Body of pancreas (tissue), 4 donors: ENCODE data around the gene TEKT3. TPM values are rescaled to one million over a fixed set of nuclear protein-coding genes. Genes with fewer than 3 reads are reported as not detected.

Experiments
- ATAC-seq: fragments of 150-250 bp; one replicate; pipeline ENCODE4 v1.9.1; 2016
- DNase-seq, 4 donors: peaks; one replicate each; pipeline ENCODE4 v3.0.0-alpha.2; 2019
- H3K27ac ChIP-seq, 4 donors: fragments of 200-600 bp; sonication (generic); 1 replicate in 3 of 4; 2 replicates in 1 of 4; pipeline versions ENCODE4 v1.5.1 to v1.6.1; 2016 to 2019; ENCODE audit warnings: mild to moderate bottlenecking in 1 of 4, mixed read lengths in 1 of 4, moderate library complexity in 1 of 4
- H3K27me3 ChIP-seq, 2 donors: fragments of 200-600 bp; sonication (generic); one replicate each; pipeline ENCODE4 v1.6.0; 2016; ENCODE audit warnings: mild to moderate bottlenecking in 1 of 2
- H3K36me3 ChIP-seq, 2 donors: fragments of 200-600 bp; sonication (generic); replicated peaks in 1 of 2; 2 replicates each; pipeline ENCODE4 v1.5.1; 2016; ENCODE audit warnings: low read depth in 2 of 2; ENCODE audit not compliant: insufficient read depth in 1 of 2
- H3K4me1 ChIP-seq: fragments of 200-600 bp; sonication (generic); one replicate; pipeline ENCODE4 v1.6.0; 2016
- H3K4me3 ChIP-seq, 2 donors: fragments of 200-600 bp; sonication (generic); 1 replicate in 1 of 2; 2 replicates in 1 of 2; pipeline ENCODE4 v1.5.1; 2016 to 2019
- H3K9me3 ChIP-seq, 3 donors: fragments of 200-600 bp; sonication (generic); 1 replicate in 2 of 3; 2 replicates in 1 of 3; pipeline ENCODE4 v1.5.1; 2016
- POLR2A ChIP-seq, 3 donors: fragments of 450-650 bp; IDR thresholded peaks; one replicate each; pipeline ENCODE4 v1.6.1; 2016; ENCODE audit warnings: antibody characterized with exemption in 3 of 3, mild to moderate bottlenecking in 2 of 3
- WGBS, 2 donors: methylation state at CpG; one replicate each; pipeline ENCODE4 v1.1.5; 2017; 5-methylcytosine and 5-hydroxymethylcytosine counted together
- intact Hi-C: fragments of 100-400 bp; cut with DNase I; formaldehyde crosslinking; loops from one replicate; pipeline ENCODE4 v1.15.1; 2023
- total RNA-seq, 2 donors: library from RNA; depleted of rRNA; stranded (reverse); fragments of >200 nt; gene quantifications; one replicate each; pipeline ENCODE4 v1.1.0, GENCODE V29; 2016
- TF ChIP-seq, protein P1 (sequence below), 7 experiments: fragments of 450-650 bp in 4 of 7; fragments of 200-600 bp in 3 of 7; sonication (generic) in 3 of 7; IDR thresholded peaks; one replicate each; pipeline ENCODE4 v1.5.1; 2016 to 2019; ENCODE audit warnings: antibody characterized with exemption in 7 of 7

Gene TEKT3
- total RNA-seq, 2 donors from 2014 or later, result not detected

DNA sequence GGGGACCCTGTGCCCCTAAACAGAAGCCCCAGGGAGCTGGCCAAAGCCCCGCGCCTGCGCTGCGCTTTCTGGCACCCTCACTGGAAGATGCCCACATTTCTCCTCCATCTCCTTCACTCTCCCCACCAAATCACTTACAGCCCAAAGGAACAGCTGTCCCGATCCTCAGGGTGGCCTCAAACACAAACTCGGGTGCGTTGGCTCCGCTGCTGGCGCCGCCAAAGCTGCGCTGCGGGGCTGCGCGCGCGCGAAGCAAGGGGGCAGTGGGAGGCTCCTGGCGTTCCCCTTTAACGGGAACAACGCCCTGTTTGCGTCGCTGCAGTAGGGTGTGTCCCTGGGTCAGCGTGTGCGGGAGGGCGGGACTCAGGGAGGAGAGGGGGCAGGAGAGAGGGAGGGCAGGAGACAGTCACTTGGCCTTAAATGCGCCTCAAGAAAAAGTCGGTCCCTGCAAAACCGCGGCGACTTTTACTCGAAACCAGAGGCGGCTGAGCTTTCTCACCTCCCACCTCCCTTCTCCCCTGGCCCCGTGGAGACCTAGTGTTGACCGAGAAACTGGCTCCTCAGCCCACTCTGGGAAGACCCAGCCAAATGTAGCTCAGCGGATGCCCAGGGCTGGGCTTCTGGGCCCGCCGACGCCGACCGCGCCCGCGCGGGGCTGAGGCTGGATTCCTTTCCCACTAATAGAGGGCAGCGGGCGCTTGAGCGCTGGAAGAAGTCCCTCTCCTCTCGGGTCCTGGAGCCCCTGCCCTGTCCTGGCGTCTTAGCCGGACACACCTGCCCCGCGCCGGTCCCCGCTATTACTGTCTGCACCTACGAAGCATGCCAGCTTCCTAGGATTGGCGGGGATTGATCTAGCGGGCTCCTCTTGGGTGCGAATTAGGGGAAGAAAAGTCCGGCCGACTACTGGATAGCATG is 78.8 kb downstream of the TEKT3 start:
- intact Hi-C loops, result no loop called here
- H3K4me1 ChIP-seq, result peaks cover 56% of the 10 kb centered on the region
- H3K27me3 ChIP-seq, result peaks cover 0 to 12% of the 10 kb centered on the region in 2 donors
- H3K27ac ChIP-seq, result peak overlapping the region; percentile 34 to 81 (median 65)
- no peaks in the 10 kb centered on the region for H3K36me3 ChIP-seq
- no peak overlapping the region for H3K4me3 ChIP-seq
- TF ChIP-seq POLR2A (IDR thresholded peaks at IDR 0.05), result peak in 2 of 3 donors; percentile 29 to 47
- TF ChIP-seq, protein P1, sequence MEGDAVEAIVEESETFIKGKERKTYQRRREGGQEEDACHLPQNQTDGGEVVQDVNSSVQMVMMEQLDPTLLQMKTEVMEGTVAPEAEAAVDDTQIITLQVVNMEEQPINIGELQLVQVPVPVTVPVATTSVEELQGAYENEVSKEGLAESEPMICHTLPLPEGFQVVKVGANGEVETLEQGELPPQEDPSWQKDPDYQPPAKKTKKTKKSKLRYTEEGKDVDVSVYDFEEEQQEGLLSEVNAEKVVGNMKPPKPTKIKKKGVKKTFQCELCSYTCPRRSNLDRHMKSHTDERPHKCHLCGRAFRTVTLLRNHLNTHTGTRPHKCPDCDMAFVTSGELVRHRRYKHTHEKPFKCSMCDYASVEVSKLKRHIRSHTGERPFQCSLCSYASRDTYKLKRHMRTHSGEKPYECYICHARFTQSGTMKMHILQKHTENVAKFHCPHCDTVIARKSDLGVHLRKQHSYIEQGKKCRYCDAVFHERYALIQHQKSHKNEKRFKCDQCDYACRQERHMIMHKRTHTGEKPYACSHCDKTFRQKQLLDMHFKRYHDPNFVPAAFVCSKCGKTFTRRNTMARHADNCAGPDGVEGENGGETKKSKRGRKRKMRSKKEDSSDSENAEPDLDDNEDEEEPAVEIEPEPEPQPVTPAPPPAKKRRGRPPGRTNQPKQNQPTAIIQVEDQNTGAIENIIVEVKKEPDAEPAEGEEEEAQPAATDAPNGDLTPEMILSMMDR (IDR thresholded peaks at IDR 0.05), result no peak
- H3K9me3 ChIP-seq, result no peaks in the 10 kb centered on the region
- DNase-seq (peak; percentile 51 to 78 (median 64)), ATAC-seq (peak; percentile 51)
- WGBS, 2 donors, result 2 to 3% methylated on average over 28 to 60 of the region's 60 CpGs

DNA sequence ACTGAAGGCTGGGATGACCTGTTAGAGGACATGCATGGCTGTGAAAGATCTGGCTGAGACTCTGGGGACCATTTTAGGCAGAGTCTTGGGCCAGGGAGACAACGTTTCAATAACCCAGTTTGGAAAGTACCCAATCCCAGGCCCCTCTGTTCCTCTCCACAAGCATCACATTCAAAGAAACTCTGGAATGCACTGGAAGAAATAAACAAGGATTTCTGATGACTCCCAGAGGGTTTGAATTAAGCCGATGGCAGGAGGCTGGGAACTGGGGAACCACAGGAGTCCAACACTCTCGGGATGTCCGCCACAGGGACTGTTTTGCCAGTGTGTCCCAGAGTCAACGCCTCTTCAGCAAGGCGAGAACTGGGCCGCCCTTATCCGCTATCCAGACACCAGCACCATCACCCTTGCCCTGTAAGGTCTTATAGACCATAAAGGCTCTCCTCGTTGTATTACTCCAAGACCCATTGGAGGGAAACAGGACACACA is 79.6 kb downstream of the TEKT3 start:
- Histone ChIP-seq H3K36me3 (no peaks in the 10 kb centered on the region), H3K4me1 (peaks cover 63% of the 10 kb centered on the region), H3K27ac (peak overlapping the region; percentile 24 to 81 (median 65)), H3K9me3 (no peaks in the 10 kb centered on the region), H3K27me3 (peaks cover 0 to 12% of the 10 kb centered on the region in 2 donors), H3K4me3 (no peak overlapping the region)
- 11 to 16% methylated on average over 9 of the region's 9 CpGs for WGBS, 2 donors
- intact Hi-C loops, result no loop called here
- DNase-seq (no peak), ATAC-seq (no peak)
- TF ChIP-seq, protein P1 (IDR thresholded peaks at IDR 0.05), result no peak
- no peak for TF ChIP-seq POLR2A (IDR thresholded peaks at IDR 0.05)

DNA sequence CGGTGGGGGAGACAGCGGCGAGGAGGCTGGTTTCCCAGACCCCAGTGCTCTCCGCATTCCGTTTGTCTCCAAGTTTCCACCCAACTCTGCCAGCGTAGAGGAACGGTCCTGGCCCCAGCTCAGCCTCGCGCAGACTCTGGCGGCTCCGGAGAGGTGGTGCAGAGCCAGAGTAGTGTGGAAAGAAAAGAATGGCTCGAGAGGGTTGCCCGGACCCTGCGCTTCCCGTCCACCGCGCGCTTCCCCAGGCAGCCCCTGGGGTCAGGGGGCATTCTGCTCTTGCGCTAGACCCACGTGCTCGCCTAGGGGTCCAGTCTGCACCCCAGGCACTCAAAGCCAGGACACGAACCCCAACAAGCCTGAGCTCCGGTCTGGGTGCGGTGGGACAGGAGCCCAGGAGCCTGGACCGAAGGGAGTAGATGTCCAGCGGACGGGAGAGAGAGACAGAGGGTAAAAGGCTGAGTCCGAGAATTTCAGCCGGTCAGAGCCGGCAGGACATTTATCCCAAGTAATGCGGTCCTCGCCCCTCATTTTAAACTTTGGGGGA is 80.1 kb downstream of the TEKT3 start:
- TF ChIP-seq POLR2A (IDR thresholded peaks at IDR 0.05), result no peak
- TF ChIP-seq, protein P1 (IDR thresholded peaks at IDR 0.05), result peak in 2 of 7 experiments; percentile 7 to 16
- WGBS, 2 donors, result 4 to 8% methylated on average over 19 to 30 of the region's 32 CpGs
- DNase-seq, result peak; percentile 28 to 55 (median 40)
- Histone ChIP-seq H3K36me3 (no peaks in the 10 kb centered on the region), H3K4me1 (peaks cover 64% of the 10 kb centered on the region), H3K9me3 (no peaks in the 10 kb centered on the region), H3K27me3 (peaks cover 0 to 12% of the 10 kb centered on the region in 2 donors), H3K4me3 (no peak overlapping the region), H3K27ac (peak overlapping the region; percentile 55 to 81 (median 74))
- intact Hi-C loops, result no loop called here
- ATAC-seq, result peak; percentile 28

DNA sequence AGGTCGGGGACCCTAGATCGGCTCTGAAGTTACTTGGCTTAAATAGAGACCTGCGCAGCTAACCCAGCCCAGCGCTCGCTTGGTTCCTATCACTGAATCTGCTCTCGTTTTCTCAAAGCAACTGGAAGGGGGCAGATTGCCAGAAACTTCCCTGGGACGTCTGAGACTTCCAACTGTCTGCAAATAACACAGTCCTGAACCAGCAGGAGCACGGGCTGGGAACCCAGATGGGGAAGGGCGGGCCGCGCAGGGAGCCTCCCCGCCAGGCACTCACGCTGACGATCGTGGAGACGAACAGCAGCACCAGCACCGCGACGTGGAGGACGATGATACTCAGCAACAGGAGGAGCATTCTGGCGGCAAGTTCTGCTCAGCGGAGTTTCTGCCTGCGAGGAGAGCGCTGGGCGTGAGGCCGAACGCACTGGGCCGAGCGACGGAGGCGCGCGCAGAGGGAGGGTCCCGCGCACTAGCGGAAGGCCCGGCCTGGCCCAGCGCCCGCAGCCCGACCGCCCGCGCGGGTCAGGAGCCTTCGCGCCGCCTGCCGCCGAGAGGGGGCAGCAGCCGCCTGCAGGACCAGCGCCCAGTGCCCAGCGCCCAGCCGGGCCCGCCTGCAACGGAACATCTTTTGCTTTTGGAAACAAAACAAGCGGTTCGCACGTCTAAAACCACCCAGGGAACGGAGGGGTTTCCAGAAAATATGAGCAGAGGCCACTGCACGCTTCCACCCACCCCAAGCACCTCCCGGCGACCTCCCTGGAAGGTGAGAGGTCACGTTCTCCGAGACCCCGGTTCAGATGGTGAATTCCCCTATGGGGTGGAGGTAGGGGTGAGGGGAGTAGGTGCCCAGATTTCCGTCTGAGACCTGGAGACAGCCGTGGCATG is 80.8 kb downstream of the TEKT3 start:
- Histone ChIP-seq H3K4me3 (peak overlapping the region in 1 of 2 donors; percentile 54), H3K9me3 (no peaks in the 10 kb centered on the region), H3K27ac (peak overlapping the region; percentile 73 to 81 (median 74)), H3K27me3 (peaks cover 0 to 12% of the 10 kb centered on the region in 2 donors), H3K36me3 (no peaks in the 10 kb centered on the region), H3K4me1 (peaks cover 64% of the 10 kb centered on the region)
- TF ChIP-seq POLR2A (IDR thresholded peaks at IDR 0.05), result peak in 1 of 3 donors; percentile 47
- TF ChIP-seq, protein P1 (IDR thresholded peaks at IDR 0.05), result peak; percentile 22 to 97 (median 82)
- intact Hi-C loops, result no loop called here
- WGBS, 2 donors, result 0 to 1% methylated on average over 10 to 57 of the region's 67 CpGs
- ATAC-seq (peak; percentile 78), DNase-seq (peak; percentile 81 to 89 (median 84))
